HFFc6 (cell line): ENCODE measurements around the gene UVRAG. TPM values are rescaled to one million over a fixed set of nuclear protein-coding genes. Genes with fewer than 3 reads are reported as not detected.

Experiments used
- DNase-seq: peaks from one replicate; pipeline ENCODE4 v3.0.0-alpha.2; 2018
- H3K27ac Mint-ChIP-seq: 2 replicates; pipeline ENCODE4 v1.8.0; 2020; ENCODE audit warnings: mild to moderate bottlenecking, mixed read lengths
- H3K27me3 Mint-ChIP-seq: 2 replicates; pipeline ENCODE4 v1.8.0; 2021; ENCODE audit warnings: mild to moderate bottlenecking, moderate library complexity, mixed read lengths; ENCODE audit not compliant: insufficient read depth
- H3K36me3 Mint-ChIP-seq: 2 replicates; pipeline ENCODE4 v1.8.0; 2021; ENCODE audit warnings: low read depth, mixed read lengths
- H3K4me1 Mint-ChIP-seq: 2 replicates; pipeline ENCODE4 v1.8.0; 2020; ENCODE audit warnings: low read depth, mixed read lengths
- H3K4me3 Mint-ChIP-seq: 2 replicates; pipeline ENCODE4 v1.8.0; 2020; ENCODE audit warnings: mild to moderate bottlenecking, moderate library complexity, mixed read lengths
- H3K9me3 Mint-ChIP-seq: 2 replicates; pipeline ENCODE4 v1.8.0; 2020; ENCODE audit warnings: mild to moderate bottlenecking, mixed read lengths
- CTCF ChIP-seq: fragments of 200-600 bp; sonication (generic); IDR thresholded peaks from 2 replicates; pipeline ENCODE4 v1.5.0; 2021; ENCODE audit warnings: antibody characterized with exemption, mild to moderate bottlenecking
- total RNA-seq, 6 experiments: library from RNA; stranded (reverse); fragmentation: NEBNext Ultra II Directional; extraction: Animal tissue kit (Norgen Biotek cat#: 25700); gene quantifications; 2 replicates in 1 of 6; 3 replicates in 5 of 6; pipeline ENCODE4 v1.2.3, GENCODE V29; 2021

The UVRAG gene
- total RNA-seq, 6 experiments from 2014 or later: 9.4 to 12.9 (median 10.7) TPM

- Mint-ChIP-seq H3K36me3 (peaks cover 8% of the 10 kb centered on the region; the same call in 1 of the 2 replicates), H3K4me1 (no peaks in the 10 kb centered on the region; the same call in 1 of the 2 replicates), H3K4me3 (no peak overlapping the region), H3K27ac (no peak overlapping the region), H3K9me3 (no peaks in the 10 kb centered on the region), H3K27me3 (no peaks in the 10 kb centered on the region)
- TF ChIP-seq CTCF: no peak
- no peak for DNase-seq
Measured at GRCh38 chr11:75905434-75905833, 90.4 kb downstream of the UVRAG start.

- Mint-ChIP-seq H3K27me3 (no peaks in the 10 kb centered on the region), H3K9me3 (no peaks in the 10 kb centered on the region), H3K4me3 (no peak overlapping the region), H3K27ac (no peak overlapping the region), H3K36me3 (peaks cover 13% of the 10 kb centered on the region), H3K4me1 (no peaks in the 10 kb centered on the region)
- DNase-seq: no peak
- TF ChIP-seq CTCF: no peak
Measured at GRCh38 chr11:75907906-75908527, 93.0 kb downstream of the UVRAG start.

GRCh38 chr11:75910426-75911145 is 95.6 kb downstream of the UVRAG start:
- Mint-ChIP-seq H3K4me1 (peaks cover 6% of the 10 kb centered on the region; the same call in 1 of the 2 replicates), H3K27me3 (no peaks in the 10 kb centered on the region), H3K9me3 (no peaks in the 10 kb centered on the region), H3K4me3 (no peak overlapping the region), H3K27ac (no peak overlapping the region), H3K36me3 (peaks cover 8% of the 10 kb centered on the region)
- DNase-seq: no peak
- TF ChIP-seq CTCF: no peak

- H3K27me3 Mint-ChIP-seq: no peaks in the 10 kb centered on the region
- H3K27ac Mint-ChIP-seq: no peak overlapping the region
- no peak for TF ChIP-seq CTCF
- H3K36me3 Mint-ChIP-seq: peaks cover 5% of the 10 kb centered on the region; the same call in 1 of the 2 replicates
- H3K9me3 Mint-ChIP-seq: no peaks in the 10 kb centered on the region
- H3K4me1 Mint-ChIP-seq: peaks cover 6% of the 10 kb centered on the region; the same call in 1 of the 2 replicates
- DNase-seq: no peak
- no peak overlapping the region for H3K4me3 Mint-ChIP-seq
Measured at GRCh38 chr11:75911459-75911858, 96.4 kb downstream of the UVRAG start.

- H3K27ac Mint-ChIP-seq: no peak overlapping the region
- H3K4me3 Mint-ChIP-seq: no peak overlapping the region
- H3K27me3 Mint-ChIP-seq: no peaks in the 10 kb centered on the region; the same call in 1 of the 2 replicates
- H3K9me3 Mint-ChIP-seq: no peaks in the 10 kb centered on the region
- no peak for TF ChIP-seq CTCF
- peaks cover 5% of the 10 kb centered on the region; the same call in 1 of the 2 replicates for H3K36me3 Mint-ChIP-seq
- DNase-seq: no peak
- H3K4me1 Mint-ChIP-seq: peaks cover 6% of the 10 kb centered on the region; the same call in 1 of the 2 replicates
Measured at GRCh38 chr11:75913984-75914383, 99.0 kb downstream of the UVRAG start.
